HEK293 (cell line): Measurements from ENCODE around the gene ARL8A.

Experiments used
- CTCF ChIA-PET: fragments of 350-600 bp; formaldehyde crosslinking; extraction: SDS; loops from one replicate; lab custom pipeline; 2021; ENCODE audit warnings: antibody characterized with exemption; lab: Yijun Ruan, JAX
- POLR2A ChIA-PET: fragments of 300-600 bp; formaldehyde crosslinking; extraction: SDS; loops from one replicate; lab custom pipeline; 2020; ENCODE audit warnings: antibody characterized with exemption, inconsistent platforms; lab: Yijun Ruan, JAX
- H3K27ac ChIP-seq: fragments of 200-500 bp; sonication (Bioruptor generic); 2 replicates; pipeline ENCODE4 v1.5.1; 2014; ENCODE audit warnings: low read depth, low read length, control low read depth, inconsistent platforms; ENCODE audit errors: extremely low read depth
- H3K36me3 ChIP-seq, 2 experiments: fragments of 200-500 bp in 1 of 2; sonication (Bioruptor generic) in 1 of 2; 1 replicate in 1 of 2; 2 replicates in 1 of 2; pipeline ENCODE4 v1.5.1; 2014 to 2017; ENCODE audit warnings: inconsistent platforms in 2 of 2, low read length in 2 of 2; ENCODE audit not compliant: control insufficient read depth in 2 of 2, insufficient read depth in 1 of 2
- H3K4me1 ChIP-seq: fragments of 200-500 bp; sonication (Bioruptor generic); 2 replicates; pipeline ENCODE4 v1.5.1; 2014; ENCODE audit warnings: mild to moderate bottlenecking, low read length, inconsistent platforms; ENCODE audit not compliant: control insufficient read depth, insufficient read depth
- H3K4me3 ChIP-seq: 2 replicates; pipeline ENCODE4 v1.5.1; 2011; ENCODE audit warnings: low read depth, mild to moderate bottlenecking, control low read depth, low read length, moderate library complexity
- H3K9me3 ChIP-seq: fragments of 200-500 bp; sonication (Bioruptor generic); 2 replicates; pipeline ENCODE4 v1.5.1; 2014; ENCODE audit warnings: low read depth, low read length, inconsistent platforms; ENCODE audit not compliant: control insufficient read depth, insufficient read depth
- GLIS2 ChIP-seq: fragments of 450-650 bp; formaldehyde crosslinking; IDR thresholded peaks from 2 replicates; pipeline ENCODE4 v1.5.1; 2016; ENCODE audit warnings: missing biosample characterization, missing genetic modification characterization
- KLF1 ChIP-seq: fragments of 450-650 bp; formaldehyde crosslinking; IDR thresholded peaks from 2 replicates; pipeline ENCODE4 v1.5.1; 2016; ENCODE audit warnings: missing biosample characterization, missing genetic modification characterization
- KLF7 ChIP-seq: fragments of 450-650 bp; formaldehyde crosslinking; IDR thresholded peaks from 2 replicates; pipeline ENCODE4 v1.5.1; 2016; ENCODE audit warnings: missing biosample characterization, missing genetic modification characterization, borderline replicate concordance
- SCRT1 ChIP-seq: fragments of 450-650 bp; formaldehyde crosslinking; IDR thresholded peaks from 2 replicates; pipeline ENCODE4 v1.5.1; 2016; ENCODE audit warnings: missing biosample characterization, missing genetic modification characterization, borderline replicate concordance
- SCRT2 ChIP-seq: fragments of 450-650 bp; formaldehyde crosslinking; IDR thresholded peaks from 2 replicates; pipeline ENCODE4 v1.5.1; 2016; ENCODE audit warnings: missing biosample characterization, missing genetic modification characterization
- SP2 ChIP-seq: fragments of 450-650 bp; formaldehyde crosslinking; IDR thresholded peaks from 2 replicates; pipeline ENCODE4 v1.5.1; 2016; ENCODE audit warnings: missing biosample characterization, missing genetic modification characterization
- SP3 ChIP-seq: fragments of 450-650 bp; formaldehyde crosslinking; IDR thresholded peaks from 2 replicates; pipeline ENCODE4 v1.5.1; 2016; ENCODE audit warnings: missing biosample characterization, missing genetic modification characterization
- YY1 ChIP-seq: fragments of 450-650 bp; formaldehyde crosslinking; IDR thresholded peaks from 2 replicates; pipeline ENCODE4 v1.5.1; 2018; ENCODE audit warnings: missing biosample characterization, missing genetic modification characterization
- ZBTB17 ChIP-seq: fragments of 450-650 bp; formaldehyde crosslinking; IDR thresholded peaks from 2 replicates; pipeline ENCODE4 v1.5.1; 2016; ENCODE audit warnings: missing biosample characterization, missing genetic modification characterization
- ZBTB21 ChIP-seq: fragments of 450-650 bp; formaldehyde crosslinking; IDR thresholded peaks from 2 replicates; pipeline ENCODE4 v1.5.1; 2017; ENCODE audit warnings: missing biosample characterization, missing genetic modification characterization
- ZBTB48 ChIP-seq: fragments of 450-650 bp; formaldehyde crosslinking; IDR thresholded peaks from 2 replicates; pipeline ENCODE4 v1.5.1; 2016; ENCODE audit warnings: missing biosample characterization, missing genetic modification characterization
- ZNF169 ChIP-seq: fragments of 450-650 bp; formaldehyde crosslinking; IDR thresholded peaks from 2 replicates; pipeline ENCODE4 v1.5.1; 2016; ENCODE audit warnings: missing biosample characterization, missing genetic modification characterization
- ZNF23 ChIP-seq: fragments of 450-650 bp; formaldehyde crosslinking; IDR thresholded peaks from 2 replicates; pipeline ENCODE4 v1.5.1; 2016; ENCODE audit warnings: missing biosample characterization, missing genetic modification characterization, borderline replicate concordance
- ZNF248 ChIP-seq: fragments of 450-650 bp; formaldehyde crosslinking; IDR thresholded peaks from 2 replicates; pipeline ENCODE4 v1.5.1; 2017; ENCODE audit warnings: missing biosample characterization, missing genetic modification characterization
- ZNF292 ChIP-seq: fragments of 450-650 bp; formaldehyde crosslinking; IDR thresholded peaks from 2 replicates; pipeline ENCODE4 v1.5.1; 2016; ENCODE audit warnings: low read depth, missing biosample characterization, missing genetic modification characterization, borderline replicate concordance
- ZNF335 ChIP-seq: fragments of 450-650 bp; formaldehyde crosslinking; conservative IDR thresholded peaks from 2 replicates; pipeline ENCODE4 v1.5.1; 2016; ENCODE audit warnings: missing biosample characterization, missing genetic modification characterization
- ZNF394 ChIP-seq: fragments of 450-650 bp; formaldehyde crosslinking; IDR thresholded peaks from 2 replicates; pipeline ENCODE4 v1.5.1; 2016; ENCODE audit warnings: missing biosample characterization, missing genetic modification characterization, mild to moderate bottlenecking, moderate library complexity, borderline replicate concordance
- ZNF600 ChIP-seq: fragments of 450-650 bp; formaldehyde crosslinking; IDR thresholded peaks from 2 replicates; pipeline ENCODE4 v1.5.1; 2016; ENCODE audit warnings: missing biosample characterization, missing genetic modification characterization
- ZNF629 ChIP-seq: fragments of 450-650 bp; formaldehyde crosslinking; IDR thresholded peaks from 2 replicates; pipeline ENCODE4 v1.5.1; 2017; ENCODE audit warnings: missing biosample characterization, missing genetic modification characterization
- ZNF654 ChIP-seq: fragments of 450-650 bp; formaldehyde crosslinking; IDR thresholded peaks from 2 replicates; pipeline ENCODE4 v1.5.1; 2016; ENCODE audit warnings: low read depth, missing biosample characterization, missing genetic modification characterization
- ZNF664 ChIP-seq: fragments of 450-650 bp; formaldehyde crosslinking; IDR thresholded peaks from 2 replicates; pipeline ENCODE4 v1.5.1; 2016; ENCODE audit warnings: missing biosample characterization, missing genetic modification characterization
- ZNF701 ChIP-seq: fragments of 450-650 bp; formaldehyde crosslinking; IDR thresholded peaks from 2 replicates; pipeline ENCODE4 v1.5.1; 2016; ENCODE audit warnings: missing biosample characterization, missing genetic modification characterization
- ZNF76 ChIP-seq: fragments of 450-650 bp; formaldehyde crosslinking; IDR thresholded peaks from 2 replicates; pipeline ENCODE4; 2016; ENCODE audit warnings: low read depth, missing biosample characterization, missing genetic modification characterization, borderline replicate concordance
- ZSCAN16 ChIP-seq: fragments of 450-650 bp; formaldehyde crosslinking; IDR thresholded peaks from 2 replicates; pipeline ENCODE4 v1.5.1; 2016; ENCODE audit warnings: missing biosample characterization, missing genetic modification characterization
- ZXDB ChIP-seq: fragments of 450-650 bp; formaldehyde crosslinking; IDR thresholded peaks from 2 replicates; pipeline ENCODE4 v1.5.1; 2016; ENCODE audit warnings: missing biosample characterization, missing genetic modification characterization
- TF ChIP-seq, protein P1 (sequence below): fragments of 450-650 bp; formaldehyde crosslinking; IDR thresholded peaks from 2 replicates; pipeline ENCODE4 v1.5.1; 2016; ENCODE audit warnings: missing biosample characterization, missing genetic modification characterization, low read depth
- TF ChIP-seq, protein P2 (sequence below): fragments of 450-650 bp; formaldehyde crosslinking; IDR thresholded peaks from 2 replicates; pipeline ENCODE4 v1.5.1; 2016; ENCODE audit warnings: missing biosample characterization, missing genetic modification characterization
- TF ChIP-seq, protein P3 (sequence below): fragments of 450-650 bp; formaldehyde crosslinking; IDR thresholded peaks from 2 replicates; pipeline ENCODE4 v1.5.1; 2016; ENCODE audit warnings: missing biosample characterization, missing genetic modification characterization
- TF ChIP-seq, protein P4 (sequence below): fragments of 450-650 bp; formaldehyde crosslinking; IDR thresholded peaks from 2 replicates; pipeline ENCODE4 v1.5.1; 2016; ENCODE audit warnings: missing biosample characterization, missing genetic modification characterization

Gene ARL8A

DNA sequence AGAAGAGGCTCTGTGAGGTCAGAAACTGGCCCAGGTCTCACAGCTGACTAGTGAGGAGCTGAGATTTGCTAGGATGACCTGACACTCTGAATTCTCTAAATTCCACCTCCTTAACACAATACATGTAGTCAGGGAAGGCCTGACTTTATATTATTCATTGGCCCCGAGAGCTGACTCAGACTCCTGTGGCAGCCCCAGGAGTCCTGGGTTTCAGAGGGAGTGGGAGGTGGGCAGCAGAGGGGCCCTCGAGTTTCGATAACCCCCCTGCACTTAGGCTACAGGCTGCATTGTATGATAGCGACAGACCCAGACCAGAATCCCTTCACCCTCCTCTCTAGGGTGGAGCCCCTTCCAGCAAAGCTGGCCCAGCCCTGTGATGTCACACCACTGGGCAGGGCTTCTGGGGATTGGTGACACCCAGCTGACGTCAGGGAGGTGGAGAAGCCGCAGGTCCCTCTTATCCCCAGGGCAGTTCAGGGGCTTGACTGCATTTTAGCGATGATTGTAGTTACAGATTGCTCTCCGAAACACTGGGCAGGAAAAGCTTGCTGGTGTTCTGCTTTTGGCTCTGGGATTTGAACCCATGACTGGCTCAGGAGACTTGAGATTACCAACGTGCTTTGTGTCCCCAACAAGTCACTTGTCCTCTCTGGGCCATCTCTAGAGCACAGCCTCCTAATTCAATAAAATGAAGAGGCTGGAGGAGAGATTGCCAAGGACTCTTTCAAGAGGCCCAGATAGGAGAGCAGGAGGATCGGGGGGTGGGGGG lies 38.8 kb downstream of the ARL8A start:
- POLR2A ChIA-PET, result interaction anchor here (0.7 to 2.0 kb wide), 6 partner anchors 12 to 99 kb away, joined by 3 to 11 read pairs (median 5); partner anchors contain the start of gene ELF3

DNA sequence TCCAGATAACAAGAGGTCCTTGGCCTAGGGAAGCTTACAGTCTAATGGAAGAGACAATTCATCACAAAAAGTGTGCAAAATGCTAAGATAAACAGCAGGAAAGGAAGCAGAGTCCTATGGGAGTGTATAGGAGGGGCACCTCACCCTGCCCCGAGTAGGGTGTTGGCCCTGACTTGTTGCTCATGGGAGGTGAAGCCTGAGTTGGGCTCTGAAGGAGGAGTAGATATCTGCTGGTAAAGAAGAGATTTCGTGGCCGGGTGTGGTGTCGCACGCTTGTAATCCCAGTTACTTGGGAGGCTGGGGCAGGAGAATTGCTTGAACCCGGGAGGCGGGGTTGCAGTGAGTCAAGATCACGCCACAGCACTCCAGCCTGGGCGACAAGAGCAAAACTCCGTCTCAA lies 40.5 kb downstream of the ARL8A start:
- TF ChIP-seq KLF1 (tag by site-specific recombination) (peak; percentile 91), SCRT2 (tag by site-specific recombination) (0 out of 2 replicates have a peak, but pooled peaks have one; percentile 46), ZNF654 (tag by site-specific recombination) (no peak)
- H3K36me3 ChIP-seq, result no peaks in the 10 kb centered on the region
- POLR2A ChIA-PET, result no interaction called here
- no peak overlapping the region for H3K27ac ChIP-seq
- CTCF ChIA-PET, result interaction anchor here (1.0 kb wide), 1 partner anchor 95 kb away, joined by 3 read pairs; no protein-coding TSS in a partner anchor
- no peaks in the 10 kb centered on the region for H3K9me3 ChIP-seq
- peaks cover 9% of the 10 kb centered on the region for H3K4me1 ChIP-seq
- H3K4me3 ChIP-seq, result no peak overlapping the region

More for the DNA sequence above, 38.8 kb downstream of the ARL8A start:
- Histone ChIP-seq H3K27ac (no peak overlapping the region; the same call in 1 of the 2 replicates), H3K36me3 (no peaks in the 10 kb centered on the region), H3K9me3 (no peaks in the 10 kb centered on the region), H3K4me1 (peaks cover 9% of the 10 kb centered on the region), H3K4me3 (no peak overlapping the region)
- no peak for TF ChIP-seq ZNF292 (tag by site-specific recombination)
- TF ChIP-seq YY1 (tag by site-specific recombination), result no peak
- TF ChIP-seq, protein P1, sequence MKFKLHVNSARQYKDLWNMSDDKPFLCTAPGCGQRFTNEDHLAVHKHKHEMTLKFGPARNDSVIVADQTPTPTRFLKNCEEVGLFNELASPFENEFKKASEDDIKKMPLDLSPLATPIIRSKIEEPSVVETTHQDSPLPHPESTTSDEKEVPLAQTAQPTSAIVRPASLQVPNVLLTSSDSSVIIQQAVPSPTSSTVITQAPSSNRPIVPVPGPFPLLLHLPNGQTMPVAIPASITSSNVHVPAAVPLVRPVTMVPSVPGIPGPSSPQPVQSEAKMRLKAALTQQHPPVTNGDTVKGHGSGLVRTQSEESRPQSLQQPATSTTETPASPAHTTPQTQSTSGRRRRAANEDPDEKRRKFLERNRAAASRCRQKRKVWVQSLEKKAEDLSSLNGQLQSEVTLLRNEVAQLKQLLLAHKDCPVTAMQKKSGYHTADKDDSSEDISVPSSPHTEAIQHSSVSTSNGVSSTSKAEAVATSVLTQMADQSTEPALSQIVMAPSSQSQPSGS (tag by site-specific recombination), result peak; percentile 91
- TF ChIP-seq, protein P2, sequence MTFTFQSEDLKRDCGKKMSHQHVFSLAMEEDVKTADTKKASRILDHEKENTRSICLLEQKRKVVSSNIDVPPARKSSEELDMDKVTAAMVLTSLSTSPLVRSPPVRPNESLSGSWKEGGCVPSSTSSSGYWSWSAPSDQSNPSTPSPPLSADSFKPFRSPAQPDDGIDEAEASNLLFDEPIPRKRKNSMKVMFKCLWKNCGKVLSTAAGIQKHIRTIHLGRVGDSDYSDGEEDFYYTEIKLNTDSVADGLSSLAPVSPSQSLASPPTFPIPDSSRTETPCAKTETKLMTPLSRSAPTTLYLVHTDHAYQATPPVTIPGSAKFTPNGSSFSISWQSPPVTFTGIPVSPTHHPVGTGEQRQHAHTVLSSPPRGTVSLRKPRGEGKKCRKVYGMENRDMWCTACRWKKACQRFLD (tag by site-specific recombination), result no peak
- TF ChIP-seq ZNF664 (tag by site-specific recombination), result peak; percentile 35; the same call in 1 of the 2 replicates
- peak; percentile 63; the same call in 1 of the 2 replicates for TF ChIP-seq ZXDB (tag by site-specific recombination)
- TF ChIP-seq ZNF335 (tag by site-specific recombination), result peak; percentile 42; the same call in 1 of the 2 replicates
- TF ChIP-seq, protein P3, sequence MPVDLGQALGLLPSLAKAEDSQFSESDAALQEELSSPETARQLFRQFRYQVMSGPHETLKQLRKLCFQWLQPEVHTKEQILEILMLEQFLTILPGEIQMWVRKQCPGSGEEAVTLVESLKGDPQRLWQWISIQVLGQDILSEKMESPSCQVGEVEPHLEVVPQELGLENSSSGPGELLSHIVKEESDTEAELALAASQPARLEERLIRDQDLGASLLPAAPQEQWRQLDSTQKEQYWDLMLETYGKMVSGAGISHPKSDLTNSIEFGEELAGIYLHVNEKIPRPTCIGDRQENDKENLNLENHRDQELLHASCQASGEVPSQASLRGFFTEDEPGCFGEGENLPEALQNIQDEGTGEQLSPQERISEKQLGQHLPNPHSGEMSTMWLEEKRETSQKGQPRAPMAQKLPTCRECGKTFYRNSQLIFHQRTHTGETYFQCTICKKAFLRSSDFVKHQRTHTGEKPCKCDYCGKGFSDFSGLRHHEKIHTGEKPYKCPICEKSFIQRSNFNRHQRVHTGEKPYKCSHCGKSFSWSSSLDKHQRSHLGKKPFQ (tag by site-specific recombination), result no peak
- no peak for TF ChIP-seq ZNF701 (tag by site-specific recombination)
- 0 out of 2 replicates have a peak, but pooled peaks have one; percentile 26 for TF ChIP-seq ZNF600 (tag by site-specific recombination)
- TF ChIP-seq ZBTB21 (tag by site-specific recombination), result peak; percentile 96
- no peak for TF ChIP-seq ZNF23 (tag by site-specific recombination)
- peak; percentile 79 for TF ChIP-seq SCRT2 (tag by site-specific recombination)
- peak; percentile 72 for TF ChIP-seq ZNF394 (tag by site-specific recombination)
- no peak for TF ChIP-seq ZSCAN16 (tag by site-specific recombination)
- TF ChIP-seq KLF1 (tag by site-specific recombination), result peak; percentile 88
- TF ChIP-seq GLIS2 (tag by site-specific recombination), result no peak
- TF ChIP-seq KLF7 (tag by site-specific recombination), result no peak
- 0 out of 2 replicates have a peak, but pooled peaks have one; percentile 15 for TF ChIP-seq ZNF76
- TF ChIP-seq SP3, result peak; percentile 69; the same call in 1 of the 2 replicates
- peak; percentile 48 for TF ChIP-seq SP2 (tag by site-specific recombination)
- peak; percentile 30; the same call in 1 of the 2 replicates for TF ChIP-seq ZBTB17 (tag by site-specific recombination)
- no peak for TF ChIP-seq ZNF248 (tag by site-specific recombination)
- TF ChIP-seq ZBTB48 (tag by site-specific recombination), result peak; percentile 58; the same call in 1 of the 2 replicates
- TF ChIP-seq ZNF169, result no peak
- TF ChIP-seq, protein P4, sequence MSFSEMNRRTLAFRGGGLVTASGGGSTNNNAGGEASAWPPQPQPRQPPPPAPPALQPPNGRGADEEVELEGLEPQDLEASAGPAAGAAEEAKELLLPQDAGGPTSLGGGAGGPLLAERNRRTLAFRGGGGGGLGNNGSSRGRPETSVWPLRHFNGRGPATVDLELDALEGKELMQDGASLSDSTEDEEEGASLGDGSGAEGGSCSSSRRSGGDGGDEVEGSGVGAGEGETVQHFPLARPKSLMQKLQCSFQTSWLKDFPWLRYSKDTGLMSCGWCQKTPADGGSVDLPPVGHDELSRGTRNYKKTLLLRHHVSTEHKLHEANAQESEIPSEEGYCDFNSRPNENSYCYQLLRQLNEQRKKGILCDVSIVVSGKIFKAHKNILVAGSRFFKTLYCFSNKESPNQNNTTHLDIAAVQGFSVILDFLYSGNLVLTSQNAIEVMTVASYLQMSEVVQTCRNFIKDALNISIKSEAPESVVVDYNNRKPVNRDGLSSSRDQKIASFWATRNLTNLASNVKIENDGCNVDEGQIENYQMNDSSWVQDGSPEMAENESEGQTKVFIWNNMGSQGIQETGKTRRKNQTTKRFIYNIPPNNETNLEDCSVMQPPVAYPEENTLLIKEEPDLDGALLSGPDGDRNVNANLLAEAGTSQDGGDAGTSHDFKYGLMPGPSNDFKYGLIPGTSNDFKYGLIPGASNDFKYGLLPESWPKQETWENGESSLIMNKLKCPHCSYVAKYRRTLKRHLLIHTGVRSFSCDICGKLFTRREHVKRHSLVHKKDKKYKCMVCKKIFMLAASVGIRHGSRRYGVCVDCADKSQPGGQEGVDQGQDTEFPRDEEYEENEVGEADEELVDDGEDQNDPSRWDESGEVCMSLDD (tag by site-specific recombination), result 0 out of 2 replicates have a peak, but pooled peaks have one; percentile 23
- peak; percentile 50; the same call in 1 of the 2 replicates for TF ChIP-seq SCRT1
- peak; percentile 98 for TF ChIP-seq ZNF629 (tag by site-specific recombination)
- CTCF ChIA-PET, result interaction anchor here (0.5 to 2.9 kb wide), 12 partner anchors 11 to 230 kb away, joined by 3 to 15 read pairs (median 4); no protein-coding TSS in a partner anchor
